Measurements from ENCODE around the gene SERTM1. TPM values are rescaled to one million over a fixed set of nuclear protein-coding genes. Genes with fewer than 3 reads are reported as not detected.

SERTM1 gene
- total and polyA plus RNA-seq, 9 donors: 0.05 to 1.6 (median 0.52) TPM

DNA sequence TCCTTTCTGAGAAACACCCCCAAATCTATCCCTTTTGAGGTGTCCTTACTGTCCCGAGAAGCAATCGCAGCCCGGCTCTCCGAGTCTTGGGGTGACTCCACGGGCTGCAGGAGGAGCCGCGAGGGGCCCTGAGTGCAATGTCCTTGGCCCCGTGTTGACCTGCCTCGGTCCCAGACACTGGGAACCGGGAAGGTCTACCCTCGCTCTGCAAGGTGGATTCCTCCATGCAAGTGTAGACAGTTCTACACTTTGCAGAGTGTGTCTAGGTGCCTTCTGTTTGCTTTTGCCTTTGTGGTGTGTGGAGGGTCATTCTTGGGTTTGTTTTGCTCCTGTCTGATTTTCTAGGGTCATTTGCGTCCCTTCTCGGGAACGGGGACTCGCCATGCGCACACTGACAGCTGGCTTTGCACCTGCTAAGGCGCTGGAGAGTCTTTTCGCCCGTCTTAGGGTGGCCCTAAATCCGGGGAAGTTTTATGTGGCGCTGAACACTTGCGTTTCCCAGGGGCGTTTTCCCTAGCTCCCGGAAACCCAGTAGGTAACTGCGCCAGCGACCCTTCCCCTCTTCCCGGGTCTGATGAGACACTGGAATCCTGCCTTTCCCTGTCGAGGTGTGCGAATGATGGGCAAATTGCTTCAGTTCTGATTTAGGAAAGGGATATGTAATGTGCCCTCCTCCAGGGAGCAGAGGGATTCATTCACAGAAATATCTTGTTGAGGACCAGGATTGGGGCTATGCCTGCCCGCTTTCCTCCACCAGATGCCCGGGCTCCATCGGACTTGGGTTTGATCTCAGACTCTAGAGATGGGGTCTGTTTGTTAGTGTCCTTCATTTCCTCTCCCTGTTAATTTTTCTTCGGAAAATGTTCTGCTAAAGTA, 755 bp downstream of the SERTM1 start:
- Histone ChIP-seq H3K4me3 (ENCODE audit: low read length) (peak overlapping the region; percentile 34), H3K27me3 (ENCODE audit: control insufficient read depth, insufficient read depth, low read length) (peaks cover 38% of the 10 kb centered on the region), H3K9me3 (replicated peaks; ENCODE audit: control insufficient read depth, low read depth, low read length) (no peaks in the 10 kb centered on the region), H3K36me3 (ENCODE audit: control insufficient read depth, insufficient read depth, low read length) (no peaks in the 10 kb centered on the region), H3K4me1 (ENCODE audit: control insufficient read depth, insufficient read depth, low read length) (peaks cover 11% of the 10 kb centered on the region), H3K27ac (ENCODE audit: low read length) (no peak overlapping the region)
- DNase-seq: no peak
- 3% methylated on average over 24 of the region's 33 CpGs for WGBS (ENCODE audit: insufficient coverage)

DNA sequence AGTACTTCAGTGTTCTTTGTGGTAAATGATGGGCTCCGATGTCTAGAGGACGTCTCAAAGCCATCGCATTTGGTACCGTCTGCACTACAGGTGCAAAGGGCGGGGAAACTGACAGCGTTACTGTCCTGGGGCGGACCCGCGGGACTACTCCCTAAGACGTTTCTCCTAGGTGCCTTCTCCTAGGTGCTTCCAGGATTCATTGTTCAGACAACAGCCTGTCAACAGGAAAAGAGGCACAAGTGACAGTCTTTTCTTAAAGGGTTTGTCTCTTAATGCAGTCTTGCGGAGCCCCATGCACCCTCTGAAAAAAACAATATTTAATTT, 1.4 kb downstream of the SERTM1 start:
- H3K9me3 ChIP-seq (replicated peaks; ENCODE audit: control insufficient read depth, low read depth, low read length): no peaks in the 10 kb centered on the region

DNA sequence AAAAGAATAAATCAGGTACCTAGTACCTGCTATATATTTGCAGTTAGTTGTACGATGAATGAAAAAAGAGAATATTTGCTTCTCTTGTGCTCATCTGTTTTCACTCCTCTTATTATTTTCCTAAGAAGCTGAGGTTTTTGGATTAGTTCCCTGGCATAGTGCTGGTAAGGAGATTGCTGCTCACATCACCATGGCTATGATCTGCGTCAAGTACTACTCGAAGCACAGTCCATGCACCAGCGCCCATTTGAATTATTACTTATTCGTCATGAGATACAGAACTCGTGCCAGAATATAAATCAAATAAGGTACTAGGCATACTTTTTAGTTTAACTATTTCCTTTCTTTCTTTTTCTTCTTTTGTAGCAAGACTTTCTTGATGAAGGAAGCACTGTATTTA, 7.1 kb downstream of the SERTM1 start:
- no peak overlapping the region for H3K4me3 ChIP-seq (ENCODE audit: low read length)
- H3K27me3 ChIP-seq (ENCODE audit: control insufficient read depth, insufficient read depth, low read length): peaks cover 5% of the 10 kb centered on the region
- no peaks in the 10 kb centered on the region for H3K36me3 ChIP-seq (ENCODE audit: control insufficient read depth, insufficient read depth, low read length)
- no peaks in the 10 kb centered on the region for H3K4me1 ChIP-seq (ENCODE audit: control insufficient read depth, insufficient read depth, low read length)
- no peaks in the 10 kb centered on the region for H3K9me3 ChIP-seq (replicated peaks; ENCODE audit: control insufficient read depth, low read depth, low read length)
- no CpG with 5 or more reads among the region's 6 CpGs for WGBS (ENCODE audit: insufficient coverage)
- peak; percentile 87 for DNase-seq
- no peak overlapping the region for H3K27ac ChIP-seq (ENCODE audit: low read length)

More for the DNA sequence above, 1.4 kb downstream of the SERTM1 start:
- no peak overlapping the region for H3K27ac ChIP-seq (ENCODE audit: low read length)
- 18% methylated on average over 10 of the region's 11 CpGs for WGBS (ENCODE audit: insufficient coverage)
- H3K4me1 ChIP-seq (ENCODE audit: control insufficient read depth, insufficient read depth, low read length): peaks cover 11% of the 10 kb centered on the region
- H3K36me3 ChIP-seq (ENCODE audit: control insufficient read depth, insufficient read depth, low read length): no peaks in the 10 kb centered on the region
- peaks cover 38% of the 10 kb centered on the region for H3K27me3 ChIP-seq (ENCODE audit: control insufficient read depth, insufficient read depth, low read length)
- no peak overlapping the region for H3K4me3 ChIP-seq (ENCODE audit: low read length)
- DNase-seq: no peak

- H3K4me3 ChIP-seq (ENCODE audit: low read length): no peak overlapping the region
Observed at GRCh38 chr13:36681894-36682624, 8.2 kb downstream of the SERTM1 start.

DNA sequence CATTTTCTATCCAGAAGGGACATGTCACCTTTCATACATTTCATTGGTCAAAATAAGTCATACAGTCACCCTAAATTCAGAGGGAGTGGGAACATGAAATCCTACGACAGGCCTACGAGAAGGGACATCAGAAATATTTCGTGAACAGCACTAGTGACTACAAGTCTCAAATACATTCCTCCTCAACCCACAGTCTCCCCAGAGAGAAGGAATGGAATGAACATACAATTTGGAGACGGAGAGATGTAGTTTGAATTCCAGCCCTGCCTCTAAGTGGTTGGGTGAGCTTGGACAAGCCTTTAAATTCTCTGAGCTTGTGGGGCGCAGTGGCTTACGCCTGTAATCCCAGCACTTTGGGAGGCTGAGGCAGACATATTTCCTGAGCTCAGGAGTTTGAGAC, 9.9 kb downstream of the SERTM1 start:
- Histone ChIP-seq H3K27ac (ENCODE audit: low read length) (no peak overlapping the region), H3K36me3 (ENCODE audit: control insufficient read depth, insufficient read depth, low read length) (no peaks in the 10 kb centered on the region), H3K9me3 (replicated peaks; ENCODE audit: control insufficient read depth, low read depth, low read length) (no peaks in the 10 kb centered on the region), H3K4me1 (ENCODE audit: control insufficient read depth, insufficient read depth, low read length) (no peaks in the 10 kb centered on the region), H3K27me3 (ENCODE audit: control insufficient read depth, insufficient read depth, low read length) (peaks cover 2% of the 10 kb centered on the region), H3K4me3 (ENCODE audit: low read length) (no peak overlapping the region)
- 100% methylated on average over 2 of the region's 6 CpGs for WGBS (ENCODE audit: insufficient coverage)
- DNase-seq: no peak

More at GRCh38 chr13:36681894-36682624, 8.2 kb downstream of the SERTM1 start:
- DNase-seq: no peak
- Histone ChIP-seq H3K9me3 (replicated peaks; ENCODE audit: control insufficient read depth, low read depth, low read length) (no peaks in the 10 kb centered on the region), H3K36me3 (ENCODE audit: control insufficient read depth, insufficient read depth, low read length) (no peaks in the 10 kb centered on the region), H3K27me3 (ENCODE audit: control insufficient read depth, insufficient read depth, low read length) (peaks cover 2% of the 10 kb centered on the region), H3K4me1 (ENCODE audit: control insufficient read depth, insufficient read depth, low read length) (no peaks in the 10 kb centered on the region), H3K27ac (ENCODE audit: low read length) (no peak overlapping the region)

GRCh38 chr13:36685927-36686326, 12.1 kb downstream of the SERTM1 start:
- DNase-seq: peak; percentile 14
- H3K27me3 ChIP-seq (ENCODE audit: control insufficient read depth, insufficient read depth, low read length): peaks cover 2% of the 10 kb centered on the region
- no CpG with 5 or more reads among the region's 1 CpG for WGBS (ENCODE audit: insufficient coverage)
- H3K9me3 ChIP-seq (replicated peaks; ENCODE audit: control insufficient read depth, low read depth, low read length): no peaks in the 10 kb centered on the region
- H3K4me1 ChIP-seq (ENCODE audit: control insufficient read depth, insufficient read depth, low read length): no peaks in the 10 kb centered on the region
- no peaks in the 10 kb centered on the region for H3K36me3 ChIP-seq (ENCODE audit: control insufficient read depth, insufficient read depth, low read length)
- no peak overlapping the region for H3K27ac ChIP-seq (ENCODE audit: low read length)
- H3K4me3 ChIP-seq (ENCODE audit: low read length): no peak overlapping the region

DNA sequence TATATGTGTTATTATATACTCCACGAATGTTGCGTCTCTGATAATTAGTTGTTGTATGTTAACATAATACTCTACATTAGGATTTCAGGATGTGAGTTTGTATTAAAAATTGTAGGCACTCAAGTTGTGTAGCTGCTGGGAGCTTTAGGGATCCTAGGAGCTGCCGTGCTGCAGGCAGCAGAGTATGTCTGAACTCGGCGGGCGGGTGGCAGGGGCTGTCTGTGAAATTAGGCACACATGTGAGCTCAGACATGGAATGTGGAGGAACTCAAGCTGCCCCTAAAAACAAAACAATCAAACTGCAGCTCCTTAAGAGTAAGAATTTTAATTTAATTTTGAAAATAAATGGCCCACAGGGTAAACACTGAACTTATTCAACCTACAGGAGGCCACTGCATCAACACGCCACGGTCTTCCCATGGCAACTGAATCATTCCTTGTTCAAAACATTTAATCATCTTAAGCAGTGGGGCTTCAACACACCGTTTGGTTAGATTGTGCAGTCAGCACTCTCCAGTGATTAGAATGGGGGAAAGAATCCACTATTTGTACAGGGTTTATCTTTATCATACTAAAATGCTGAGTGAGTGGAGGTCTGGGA, 22.7 kb downstream of the SERTM1 start:
- H3K9me3 ChIP-seq (replicated peaks; ENCODE audit: control insufficient read depth, low read depth, low read length): no peaks in the 10 kb centered on the region
- H3K27ac ChIP-seq (ENCODE audit: low read length): no peak overlapping the region
- no peak for DNase-seq
- H3K27me3 ChIP-seq (ENCODE audit: control insufficient read depth, insufficient read depth, low read length): peaks cover 3% of the 10 kb centered on the region
- no peaks in the 10 kb centered on the region for H3K36me3 ChIP-seq (ENCODE audit: control insufficient read depth, insufficient read depth, low read length)
- WGBS (ENCODE audit: insufficient coverage): 45% methylated on average over 4 of the region's 9 CpGs
- H3K4me3 ChIP-seq (ENCODE audit: low read length): no peak overlapping the region
- no peaks in the 10 kb centered on the region for H3K4me1 ChIP-seq (ENCODE audit: control insufficient read depth, insufficient read depth, low read length)

GRCh38 chr13:36700170-36700569, 26.4 kb downstream of the SERTM1 start:
- no peak for DNase-seq
- peaks cover 3% of the 10 kb centered on the region for H3K27me3 ChIP-seq (ENCODE audit: control insufficient read depth, insufficient read depth, low read length)
- H3K4me1 ChIP-seq (ENCODE audit: control insufficient read depth, insufficient read depth, low read length): no peaks in the 10 kb centered on the region
- H3K4me3 ChIP-seq (ENCODE audit: low read length): no peak overlapping the region
- H3K36me3 ChIP-seq (ENCODE audit: control insufficient read depth, insufficient read depth, low read length): no peaks in the 10 kb centered on the region
- no peak overlapping the region for H3K27ac ChIP-seq (ENCODE audit: low read length)
- H3K9me3 ChIP-seq (replicated peaks; ENCODE audit: control insufficient read depth, low read depth, low read length): no peaks in the 10 kb centered on the region
- WGBS (ENCODE audit: insufficient coverage): 79% methylated on average over 4 of the region's 5 CpGs

GRCh38 chr13:36706755-36707154, 32.9 kb downstream of the SERTM1 start:
- no peaks in the 10 kb centered on the region for H3K36me3 ChIP-seq (ENCODE audit: control insufficient read depth, insufficient read depth, low read length)
- H3K4me1 ChIP-seq (ENCODE audit: control insufficient read depth, insufficient read depth, low read length): no peaks in the 10 kb centered on the region
- 100% methylated on average over 1 of the region's 1 CpG for WGBS (ENCODE audit: insufficient coverage)
- H3K9me3 ChIP-seq (replicated peaks; ENCODE audit: control insufficient read depth, low read depth, low read length): no peaks in the 10 kb centered on the region
- peak; percentile 7 for DNase-seq
- H3K27ac ChIP-seq (ENCODE audit: low read length): no peak overlapping the region
- H3K27me3 ChIP-seq (ENCODE audit: control insufficient read depth, insufficient read depth, low read length): no peaks in the 10 kb centered on the region
- H3K4me3 ChIP-seq (ENCODE audit: low read length): no peak overlapping the region

- H3K27me3 ChIP-seq (ENCODE audit: control insufficient read depth, insufficient read depth, low read length): no peaks in the 10 kb centered on the region
- no CpG with 5 or more reads among the region's 1 CpG for WGBS (ENCODE audit: insufficient coverage)
- no peak overlapping the region for H3K27ac ChIP-seq (ENCODE audit: low read length)
- no peaks in the 10 kb centered on the region for H3K36me3 ChIP-seq (ENCODE audit: control insufficient read depth, insufficient read depth, low read length)
- DNase-seq: peak; percentile 59
- no peaks in the 10 kb centered on the region for H3K9me3 ChIP-seq (replicated peaks; ENCODE audit: control insufficient read depth, low read depth, low read length)
- no peaks in the 10 kb centered on the region for H3K4me1 ChIP-seq (ENCODE audit: control insufficient read depth, insufficient read depth, low read length)
- H3K4me3 ChIP-seq (ENCODE audit: low read length): no peak overlapping the region
Observed at GRCh38 chr13:36709136-36709890, 35.5 kb downstream of the SERTM1 start.
